ENCODE results near the gene TSPAN16.

GRCh38 chr19:11247391-11247790 lies 48.6 kb upstream of the TSPAN16 start:
- TF ChIP-seq CTCF (IDR thresholded peaks at IDR 0.05), result no peak
- TF ChIP-seq POLR2A (IDR thresholded peaks at IDR 0.05), result no peak
- no peak for TF ChIP-seq POLR2AphosphoS5 (IDR thresholded peaks at IDR 0.05)
